Panc1 (cell line): ENCODE measurements around the gene MTARC2. TPM values are rescaled to one million over a fixed set of nuclear protein-coding genes. Genes with fewer than 3 reads are reported as not detected.

ENCODE experiments used
- ATAC-seq: fragments of 200-7000 bp; cut with Tn5 transposase; 2 replicates; pipeline ENCODE4 v1.9.1; 2020; ENCODE audit warnings: mild to moderate bottlenecking, moderate library complexity
- BruUV-seq: library from RNA; stranded (reverse); fragments of 400-500 nt; replicated peaks from 2 replicates; lab custom pipeline; 2021; lab: Mats Ljungman, UMichigan
- CTCF ChIA-PET: fragments of 300-600 bp; sonication (Branson Sonifier 250); formaldehyde crosslinking; loops from one replicate; lab custom pipeline; 2022; ENCODE audit warnings: antibody characterized with exemption; lab: Charles Lee
- POLR2A ChIA-PET: fragments of 300-600 bp; sonication (Branson Sonifier 250); formaldehyde crosslinking; loops from one replicate; lab custom pipeline; 2022; ENCODE audit warnings: antibody characterized with exemption; lab: Charles Lee
- DNase-seq: peaks from one replicate; pipeline ENCODE4 v3.0.0-alpha.2; 2010; ENCODE audit warnings: low read depth, low spot score
- H3K27ac ChIP-seq: 2 replicates; pipeline ENCODE4 v1.5.1; 2011; ENCODE audit warnings: mild to moderate bottlenecking, low read length, inconsistent platforms
- H3K27me3 ChIP-seq: fragments of 200-500 bp; sonication (Bioruptor generic); 2 replicates; pipeline ENCODE4 v1.6.0; 2014; ENCODE audit warnings: low read length, inconsistent platforms; ENCODE audit not compliant: control insufficient read depth, insufficient read depth
- H3K36me3 ChIP-seq: fragments of 200-500 bp; sonication (Bioruptor generic); 2 replicates; pipeline ENCODE4 v1.5.1; 2014; ENCODE audit warnings: inconsistent platforms, mild to moderate bottlenecking, low read length, moderate library complexity; ENCODE audit not compliant: control insufficient read depth, insufficient read depth
- H3K4me1 ChIP-seq: 2 replicates; pipeline ENCODE4 v1.5.1; 2011; ENCODE audit warnings: inconsistent platforms, mild to moderate bottlenecking, low read length, moderate library complexity; ENCODE audit not compliant: control insufficient read depth, insufficient read depth
- H3K4me3 ChIP-seq, 2 experiments: 2 replicates each; pipeline ENCODE4 v1.5.1; 2011 to 2012; ENCODE audit warnings: low read depth in 2 of 2, low read length in 2 of 2, mild to moderate bottlenecking in 2 of 2, inconsistent platforms in 1 of 2, moderate library complexity in 1 of 2
- H3K9me3 ChIP-seq: fragments of 200-500 bp; sonication (Bioruptor generic); 2 replicates; pipeline ENCODE4 v1.5.1; 2014; ENCODE audit warnings: low read depth, mild to moderate bottlenecking, inconsistent platforms, low read length, moderate library complexity; ENCODE audit not compliant: control insufficient read depth, insufficient read depth
- POLR2AphosphoS5 ChIP-seq: IDR thresholded peaks from 2 replicates; pipeline ENCODE4 v1.6.1; 2012; ENCODE audit warnings: mild to moderate bottlenecking, low read depth, low read length, moderate library complexity
- SIN3A ChIP-seq: IDR thresholded peaks from 2 replicates; pipeline ENCODE4 v1.6.1; 2012; ENCODE audit warnings: low read depth, mild to moderate bottlenecking, low read length, moderate library complexity, borderline replicate concordance; ENCODE audit not compliant: insufficient read depth
- TCF7L2 ChIP-seq: IDR thresholded peaks from 2 replicates; pipeline ENCODE4 v1.6.1; 2011; ENCODE audit warnings: mild to moderate bottlenecking, low read depth, low read length, inconsistent platforms
- in situ Hi-C: cut with HindIII; loops from 2 replicates; pipeline ENCODE4 v1.10.0; 2016; ENCODE audit warnings: low sequenced_read_pairs, low pct_unique_long_range_greater_than_20kb
- intact Hi-C: fragments of 100-400 bp; cut with micrococcal nuclease; formaldehyde crosslinking; loops from one replicate; pipeline ENCODE4 v1.10.0; 2022; ENCODE audit not compliant: unreplicated experiment
- total RNA-seq: library from RNA; stranded (reverse); gene quantifications from one replicate; pipeline ENCODE4 v1.2.1, GENCODE V29; 2021; ENCODE audit not compliant: unreplicated experiment
- TF ChIP-seq, protein P1 (sequence below): fragments of 450-650 bp; IDR thresholded peaks from 2 replicates; pipeline ENCODE4 v1.5.1; 2017; ENCODE audit warnings: mild to moderate bottlenecking
- TF ChIP-seq, protein P2 (sequence below), 2 experiments: IDR thresholded peaks; 2 replicates each; pipeline ENCODE4 v1.6.1; 2011 to 2012; ENCODE audit warnings: low read depth in 2 of 2, control low read depth in 1 of 2, low read length in 1 of 2, mild to moderate bottlenecking in 1 of 2, moderate library complexity in 1 of 2; ENCODE audit not compliant: insufficient read depth in 1 of 2

The MTARC2 gene
- total RNA-seq, 1 experiment from 2014 or later, result 10.1 TPM

DNA sequence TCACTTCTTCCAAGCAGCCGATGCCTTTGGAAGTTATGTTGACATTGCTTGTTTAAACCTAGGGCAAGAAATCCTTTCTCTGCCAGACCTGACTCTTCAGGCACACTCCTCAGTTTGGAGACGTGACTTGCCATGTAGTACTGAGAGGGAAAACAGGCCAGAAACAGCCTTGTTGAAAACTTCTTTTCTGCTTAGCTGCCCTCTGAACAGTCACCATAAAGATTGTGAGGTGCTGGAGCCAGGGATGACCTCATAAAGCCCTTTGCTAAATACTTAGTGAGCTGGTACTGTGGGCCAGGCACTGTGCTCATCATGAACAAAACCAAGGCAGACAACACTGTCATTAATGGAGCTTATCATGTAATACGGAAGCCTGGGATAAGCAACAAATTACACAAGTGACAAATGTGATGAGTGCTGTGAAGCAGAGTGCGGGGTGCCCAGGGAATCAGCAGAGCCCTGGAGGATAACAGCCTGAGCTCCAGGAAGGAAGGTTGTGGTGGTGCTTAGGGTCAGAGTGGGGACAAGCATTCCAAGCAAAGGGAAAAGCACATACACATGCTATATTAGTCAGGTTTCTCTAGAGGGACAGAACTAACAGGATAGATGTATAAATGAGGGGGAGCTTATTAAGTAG is 80.9 kb downstream of the MTARC2 start:
- DNase-seq (no peak), ATAC-seq (no peak)
- Histone ChIP-seq H3K27ac (no peak overlapping the region), H3K36me3 (no peaks in the 10 kb centered on the region), H3K27me3 (peaks cover 4% of the 10 kb centered on the region; the same call in 1 of the 2 replicates), H3K4me3 (no peak overlapping the region), H3K9me3 (no peaks in the 10 kb centered on the region), H3K4me1 (no peaks in the 10 kb centered on the region)
- no peak for TF ChIP-seq TCF7L2
- no peak for TF ChIP-seq POLR2AphosphoS5
- TF ChIP-seq, protein P1, sequence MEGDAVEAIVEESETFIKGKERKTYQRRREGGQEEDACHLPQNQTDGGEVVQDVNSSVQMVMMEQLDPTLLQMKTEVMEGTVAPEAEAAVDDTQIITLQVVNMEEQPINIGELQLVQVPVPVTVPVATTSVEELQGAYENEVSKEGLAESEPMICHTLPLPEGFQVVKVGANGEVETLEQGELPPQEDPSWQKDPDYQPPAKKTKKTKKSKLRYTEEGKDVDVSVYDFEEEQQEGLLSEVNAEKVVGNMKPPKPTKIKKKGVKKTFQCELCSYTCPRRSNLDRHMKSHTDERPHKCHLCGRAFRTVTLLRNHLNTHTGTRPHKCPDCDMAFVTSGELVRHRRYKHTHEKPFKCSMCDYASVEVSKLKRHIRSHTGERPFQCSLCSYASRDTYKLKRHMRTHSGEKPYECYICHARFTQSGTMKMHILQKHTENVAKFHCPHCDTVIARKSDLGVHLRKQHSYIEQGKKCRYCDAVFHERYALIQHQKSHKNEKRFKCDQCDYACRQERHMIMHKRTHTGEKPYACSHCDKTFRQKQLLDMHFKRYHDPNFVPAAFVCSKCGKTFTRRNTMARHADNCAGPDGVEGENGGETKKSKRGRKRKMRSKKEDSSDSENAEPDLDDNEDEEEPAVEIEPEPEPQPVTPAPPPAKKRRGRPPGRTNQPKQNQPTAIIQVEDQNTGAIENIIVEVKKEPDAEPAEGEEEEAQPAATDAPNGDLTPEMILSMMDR, result no peak
- TF ChIP-seq, protein P2, sequence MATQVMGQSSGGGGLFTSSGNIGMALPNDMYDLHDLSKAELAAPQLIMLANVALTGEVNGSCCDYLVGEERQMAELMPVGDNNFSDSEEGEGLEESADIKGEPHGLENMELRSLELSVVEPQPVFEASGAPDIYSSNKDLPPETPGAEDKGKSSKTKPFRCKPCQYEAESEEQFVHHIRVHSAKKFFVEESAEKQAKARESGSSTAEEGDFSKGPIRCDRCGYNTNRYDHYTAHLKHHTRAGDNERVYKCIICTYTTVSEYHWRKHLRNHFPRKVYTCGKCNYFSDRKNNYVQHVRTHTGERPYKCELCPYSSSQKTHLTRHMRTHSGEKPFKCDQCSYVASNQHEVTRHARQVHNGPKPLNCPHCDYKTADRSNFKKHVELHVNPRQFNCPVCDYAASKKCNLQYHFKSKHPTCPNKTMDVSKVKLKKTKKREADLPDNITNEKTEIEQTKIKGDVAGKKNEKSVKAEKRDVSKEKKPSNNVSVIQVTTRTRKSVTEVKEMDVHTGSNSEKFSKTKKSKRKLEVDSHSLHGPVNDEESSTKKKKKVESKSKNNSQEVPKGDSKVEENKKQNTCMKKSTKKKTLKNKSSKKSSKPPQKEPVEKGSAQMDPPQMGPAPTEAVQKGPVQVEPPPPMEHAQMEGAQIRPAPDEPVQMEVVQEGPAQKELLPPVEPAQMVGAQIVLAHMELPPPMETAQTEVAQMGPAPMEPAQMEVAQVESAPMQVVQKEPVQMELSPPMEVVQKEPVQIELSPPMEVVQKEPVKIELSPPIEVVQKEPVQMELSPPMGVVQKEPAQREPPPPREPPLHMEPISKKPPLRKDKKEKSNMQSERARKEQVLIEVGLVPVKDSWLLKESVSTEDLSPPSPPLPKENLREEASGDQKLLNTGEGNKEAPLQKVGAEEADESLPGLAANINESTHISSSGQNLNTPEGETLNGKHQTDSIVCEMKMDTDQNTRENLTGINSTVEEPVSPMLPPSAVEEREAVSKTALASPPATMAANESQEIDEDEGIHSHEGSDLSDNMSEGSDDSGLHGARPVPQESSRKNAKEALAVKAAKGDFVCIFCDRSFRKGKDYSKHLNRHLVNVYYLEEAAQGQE (IDR thresholded peaks at IDR 0.05; ENCODE audit: insufficient read depth in 1 of 2, low read depth in 2 of 2, low read length in 1 of 2), result no peak
- no peak for TF ChIP-seq SIN3A
- no TSS peak for BruUV-seq
- intact Hi-C loops (no loop called here), in situ Hi-C loops (no loop called here)
- POLR2A ChIA-PET, result no interaction called here
- CTCF ChIA-PET, result no interaction called here

DNA sequence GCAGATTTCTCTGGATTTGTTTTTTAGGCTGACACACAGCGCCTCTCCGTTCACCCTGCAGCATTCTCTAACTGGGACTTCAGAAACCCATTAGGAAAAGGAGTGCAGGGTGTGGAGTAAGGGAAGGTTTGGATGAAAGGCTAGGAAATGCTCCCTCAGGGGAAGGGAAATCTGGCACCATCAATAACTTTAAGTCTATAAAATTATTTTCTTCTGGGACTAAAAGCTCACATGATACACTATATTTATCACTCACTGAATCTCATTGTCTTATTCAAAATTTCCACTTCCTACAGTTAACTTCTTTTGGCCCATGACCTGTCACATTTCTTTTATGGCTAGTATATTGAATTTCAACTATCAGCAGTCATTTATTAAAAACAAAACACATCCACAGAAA is 85.3 kb downstream of the MTARC2 start:
- Histone ChIP-seq H3K27me3 (no peaks in the 10 kb centered on the region; the same call in 1 of the 2 replicates), H3K9me3 (no peaks in the 10 kb centered on the region), H3K4me3 (no peak overlapping the region), H3K27ac (no peak overlapping the region), H3K4me1 (no peaks in the 10 kb centered on the region), H3K36me3 (no peaks in the 10 kb centered on the region)
- intact Hi-C loops, result no loop called here
- TF ChIP-seq, protein P2 (IDR thresholded peaks at IDR 0.05; ENCODE audit: insufficient read depth in 1 of 2, low read depth in 2 of 2, low read length in 1 of 2), result no peak
- no peak for TF ChIP-seq TCF7L2
- TF ChIP-seq SIN3A, result no peak
- TF ChIP-seq, protein P1, result no peak
- no peak for TF ChIP-seq POLR2AphosphoS5
- no TSS peak for BruUV-seq
- DNase-seq (no peak), ATAC-seq (no peak)
- CTCF ChIA-PET, result no interaction called here
- in situ Hi-C loops, result no loop called here
- POLR2A ChIA-PET, result no interaction called here
